Keratinocyte (primary cell): ENCODE data around the gene UGT1A8.

Experiments used
- CTCF ChIP-seq, 3 experiments: IDR thresholded peaks in 1 of 3; conservative IDR thresholded peaks in 1 of 3; optimal IDR thresholded peaks in 1 of 3; 2 replicates in 2 of 3; 3 replicates in 1 of 3; pipeline versions ENCODE3 to v1.5.1; 2011; ENCODE audit warnings: low read length in 3 of 3, mild to moderate bottlenecking in 3 of 3, moderate library complexity in 2 of 3, control low read depth in 1 of 3, inconsistent platforms in 1 of 3; ENCODE audit not compliant: insufficient read depth in 2 of 3; ENCODE audit errors: extremely low read depth in 1 of 3
- EZH2 ChIP-seq: IDR thresholded peaks from one replicate; pipeline ENCODE4 v1.6.1; 2012; ENCODE audit warnings: inconsistent platforms, mild to moderate bottlenecking, low read length, moderate library complexity

- TF ChIP-seq EZH2, result no peak
- no peak for TF ChIP-seq CTCF (optimal IDR thresholded peaks at IDR 0.05 in 1 of 3, IDR thresholded peaks at IDR 0.05 in 1 of 3, conservative IDR thresholded peaks at IDR 0.05 in 1 of 3; ENCODE audit: extremely low read depth in 1 of 3, insufficient read depth in 2 of 3, low read length in 3 of 3)
These were observed 200.7 kb downstream of the UGT1A8 start for GRCh38 chr2:233817995-233818638.
